PC-9 (cell line): ENCODE results near the gene SMOC2. TPM values are rescaled to one million over a fixed set of nuclear protein-coding genes. Genes with fewer than 3 reads are reported as not detected.

Experiments
- BruUV-seq: library from RNA; stranded (reverse); fragments of 400-500 nt; replicated peaks from 2 replicates; lab custom pipeline; 2021; lab: Mats Ljungman, UMichigan
- CTCF ChIA-PET: fragments of 300-600 bp; sonication (Branson Sonifier 250); formaldehyde crosslinking; loops from one replicate; lab custom pipeline; 2022; ENCODE audit warnings: antibody characterized with exemption; lab: Charles Lee
- POLR2A ChIA-PET: fragments of 300-600 bp; sonication (Branson Sonifier 250); formaldehyde crosslinking; loops from one replicate; lab custom pipeline; 2022; ENCODE audit warnings: antibody characterized with exemption; ENCODE audit not compliant: unreplicated experiment; lab: Charles Lee
- DNase-seq, 2 experiments: peaks; one replicate each; pipeline versions ENCODE4 v3.0.0 to v3.0.0-alpha.2; 2015 to 2022; ENCODE audit warnings: mixed read lengths in 1 of 2
- H2AFZ ChIP-seq: fragments of 200-600 bp; sonication (generic); 2 replicates; pipeline ENCODE4 v1.8.1; 2017; ENCODE audit warnings: antibody characterized with exemption
- H3F3A ChIP-seq: fragments of 200-600 bp; sonication (generic); 2 replicates; pipeline ENCODE4 v1.8.1; 2017; ENCODE audit warnings: antibody characterized with exemption, mild to moderate bottlenecking, low read depth; ENCODE audit not compliant: insufficient read depth
- H3K27ac ChIP-seq: fragments of 200-600 bp; sonication (generic); 2 replicates; pipeline ENCODE4 v1.6.1; 2016; ENCODE audit warnings: mixed run types
- H3K27me3 ChIP-seq: fragments of 200-600 bp; sonication (generic); 2 replicates; pipeline ENCODE4 v1.6.1; 2016; ENCODE audit warnings: low read depth, mixed run types; ENCODE audit not compliant: insufficient read depth
- H3K36me3 ChIP-seq: fragments of 200-600 bp; sonication (generic); 2 replicates; pipeline ENCODE4 v1.6.1; 2016; ENCODE audit warnings: low read depth, mixed run types
- H3K4me1 ChIP-seq: fragments of 200-600 bp; sonication (generic); replicated peaks from 2 replicates; pipeline ENCODE4 v1.6.1; 2016; ENCODE audit warnings: mixed run types; ENCODE audit not compliant: insufficient read depth
- H3K4me2 ChIP-seq: fragments of 200-600 bp; sonication (generic); 2 replicates; pipeline ENCODE4 v1.6.1; 2017; ENCODE audit warnings: mixed run types
- H3K4me3 ChIP-seq: fragments of 200-600 bp; sonication (generic); 2 replicates; pipeline ENCODE4 v1.6.1; 2016; ENCODE audit warnings: mixed run types
- H3K79me2 ChIP-seq: fragments of 200-600 bp; sonication (generic); 2 replicates; pipeline ENCODE4 v1.6.1; 2017; ENCODE audit warnings: low read depth, mixed run types
- H3K9me2 ChIP-seq: fragments of 200-600 bp; sonication (generic); 2 replicates; pipeline ENCODE4 v1.8.1; 2017; ENCODE audit warnings: mild to moderate bottlenecking; ENCODE audit not compliant: insufficient read depth
- H3K9me3 ChIP-seq: fragments of 200-600 bp; sonication (generic); 2 replicates; pipeline ENCODE4 v1.8.1; 2016; ENCODE audit warnings: low read depth; ENCODE audit not compliant: insufficient read depth
- H4K20me1 ChIP-seq: fragments of 200-600 bp; sonication (generic); 2 replicates; pipeline ENCODE4 v1.8.1; 2017; ENCODE audit not compliant: insufficient read depth
- CTCF ChIP-seq: fragments of 200-600 bp; sonication (generic); conservative IDR thresholded peaks from 2 replicates; pipeline ENCODE4 v1.6.1; 2017; ENCODE audit warnings: mixed run types, antibody characterized with exemption, mild to moderate bottlenecking, moderate library complexity
- EZH2 ChIP-seq: fragments of 200-600 bp; sonication (generic); IDR thresholded peaks from 2 replicates; pipeline ENCODE4 v1.8.0; 2017; ENCODE audit warnings: antibody characterized with exemption, low read depth
- intact Hi-C: fragments of 100-400 bp; cut with micrococcal nuclease; formaldehyde crosslinking; loops from one replicate; pipeline ENCODE4 v1.10.0; 2022; ENCODE audit not compliant: unreplicated experiment
- total RNA-seq: library from RNA; stranded (reverse); gene quantifications from 2 replicates; pipeline ENCODE4 v1.2.3, GENCODE V29; 2021

SMOC2 gene
- total RNA-seq, 1 experiment from 2014 or later, result not detected

GRCh38 chr6:168501561-168501960, 60.6 kb downstream of the SMOC2 start:
- intact Hi-C loops, result no loop called here
- no TSS peak for BruUV-seq
- Histone ChIP-seq H3K4me1 (no peaks in the 10 kb centered on the region), H3F3A (no peaks in the 10 kb centered on the region), H3K27me3 (peaks cover 94% of the 10 kb centered on the region), H3K9me3 (no peaks in the 10 kb centered on the region), H3K4me2 (no peak overlapping the region), H3K9me2 (no peaks in the 10 kb centered on the region), H3K79me2 (no peaks in the 10 kb centered on the region), H3K36me3 (no peaks in the 10 kb centered on the region), H3K4me3 (no peak overlapping the region), H4K20me1 (no peaks in the 10 kb centered on the region), H2AFZ (no peak overlapping the region), H3K27ac (no peak overlapping the region)
- ChIA-PET CTCF (no interaction called here), POLR2A (no interaction called here)
- DNase-seq, result no peak
- TF ChIP-seq CTCF (no peak), EZH2 (no peak)

GRCh38 chr6:168504366-168504765, 63.4 kb downstream of the SMOC2 start:
- Histone ChIP-seq H3F3A (no peaks in the 10 kb centered on the region), H3K4me1 (no peaks in the 10 kb centered on the region), H3K36me3 (no peaks in the 10 kb centered on the region), H3K4me2 (no peak overlapping the region), H3K9me3 (no peaks in the 10 kb centered on the region), H4K20me1 (no peaks in the 10 kb centered on the region), H2AFZ (no peak overlapping the region), H3K4me3 (no peak overlapping the region), H3K27me3 (peaks cover 97% of the 10 kb centered on the region), H3K79me2 (no peaks in the 10 kb centered on the region), H3K9me2 (no peaks in the 10 kb centered on the region), H3K27ac (no peak overlapping the region)
- no peak for DNase-seq
- intact Hi-C loops, result no loop called here
- TF ChIP-seq CTCF, result no peak
- TF ChIP-seq EZH2, result no peak
- BruUV-seq, result no TSS peak
- CTCF ChIA-PET, result no interaction called here
- POLR2A ChIA-PET, result no interaction called here

GRCh38 chr6:168506460-168506859, 65.5 kb downstream of the SMOC2 start:
- no peak for TF ChIP-seq CTCF
- TF ChIP-seq EZH2, result no peak
- Histone ChIP-seq H3K4me3 (no peak overlapping the region), H3K4me1 (no peaks in the 10 kb centered on the region), H3K27ac (no peak overlapping the region), H4K20me1 (no peaks in the 10 kb centered on the region), H3K9me2 (no peaks in the 10 kb centered on the region), H3F3A (no peaks in the 10 kb centered on the region), H3K36me3 (no peaks in the 10 kb centered on the region), H3K9me3 (no peaks in the 10 kb centered on the region), H3K4me2 (no peak overlapping the region), H3K79me2 (no peaks in the 10 kb centered on the region), H2AFZ (no peak overlapping the region), H3K27me3 (peaks cover 97% of the 10 kb centered on the region)
- ChIA-PET POLR2A (no interaction called here), CTCF (no interaction called here)
- intact Hi-C loops, result no loop called here
- no peak for DNase-seq
- no TSS peak for BruUV-seq
